GM23338 (cell line): ENCODE measurements around the gene DBF4B.

Experiments used
- CREB1 ChIP-seq: fragments of 250-450 bp; sonication (Bioruptor Pico); IDR thresholded peaks from 2 replicates; pipeline ENCODE4 v1.5.0; 2020; ENCODE audit warnings: low read depth, mild to moderate bottlenecking, moderate library complexity
- EZH2 ChIP-seq: fragments of 200-600 bp; sonication (generic); IDR thresholded peaks from one replicate; pipeline ENCODE4 v1.8.0; 2017; ENCODE audit warnings: antibody characterized with exemption, mild to moderate bottlenecking, low read depth; ENCODE audit not compliant: unreplicated experiment
- POLR2AphosphoS5 ChIP-seq: IDR thresholded peaks from 2 replicates; pipeline ENCODE4 v1.6.1; 2016; ENCODE audit warnings: antibody characterized with exemption, low read depth
- TF ChIP-seq, protein P1 (sequence below), 2 experiments: fragments of 200-600 bp in 1 of 2; sonication (generic) in 1 of 2; conservative IDR thresholded peaks; 2 replicates each; pipeline versions ENCODE4 v1.5.1 to v1.6.1; 2016 to 2017; ENCODE audit warnings: antibody characterized with exemption in 2 of 2, low read depth in 2 of 2, mild to moderate bottlenecking in 2 of 2, moderate library complexity in 1 of 2
- TF ChIP-seq, protein P2 (sequence below): IDR thresholded peaks from one replicate; pipeline ENCODE4 v1.6.1; 2018; ENCODE audit warnings: antibody characterized with exemption; ENCODE audit not compliant: unreplicated experiment

DNA sequence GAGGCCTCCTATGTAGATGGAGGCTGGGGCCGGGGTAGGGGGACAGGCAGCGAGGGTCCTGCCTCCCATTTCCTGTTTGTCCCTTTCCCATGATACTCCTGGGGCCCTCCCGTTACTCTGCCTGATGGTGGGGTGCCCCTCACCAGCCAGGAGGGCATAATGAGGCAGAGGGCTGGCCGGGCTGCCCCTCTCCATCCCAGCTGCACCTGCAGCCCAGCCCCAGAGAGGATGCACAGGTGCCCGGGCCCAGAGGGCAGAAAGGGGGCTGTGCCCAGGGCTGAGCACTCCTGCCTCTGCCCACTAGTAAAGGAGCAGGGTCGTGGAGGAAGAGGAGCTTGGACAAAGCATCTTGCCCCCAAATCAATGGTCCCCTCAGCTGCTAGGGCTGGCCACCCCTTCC is 60.8 kb downstream of the DBF4B start:
- TF ChIP-seq, protein P1, sequence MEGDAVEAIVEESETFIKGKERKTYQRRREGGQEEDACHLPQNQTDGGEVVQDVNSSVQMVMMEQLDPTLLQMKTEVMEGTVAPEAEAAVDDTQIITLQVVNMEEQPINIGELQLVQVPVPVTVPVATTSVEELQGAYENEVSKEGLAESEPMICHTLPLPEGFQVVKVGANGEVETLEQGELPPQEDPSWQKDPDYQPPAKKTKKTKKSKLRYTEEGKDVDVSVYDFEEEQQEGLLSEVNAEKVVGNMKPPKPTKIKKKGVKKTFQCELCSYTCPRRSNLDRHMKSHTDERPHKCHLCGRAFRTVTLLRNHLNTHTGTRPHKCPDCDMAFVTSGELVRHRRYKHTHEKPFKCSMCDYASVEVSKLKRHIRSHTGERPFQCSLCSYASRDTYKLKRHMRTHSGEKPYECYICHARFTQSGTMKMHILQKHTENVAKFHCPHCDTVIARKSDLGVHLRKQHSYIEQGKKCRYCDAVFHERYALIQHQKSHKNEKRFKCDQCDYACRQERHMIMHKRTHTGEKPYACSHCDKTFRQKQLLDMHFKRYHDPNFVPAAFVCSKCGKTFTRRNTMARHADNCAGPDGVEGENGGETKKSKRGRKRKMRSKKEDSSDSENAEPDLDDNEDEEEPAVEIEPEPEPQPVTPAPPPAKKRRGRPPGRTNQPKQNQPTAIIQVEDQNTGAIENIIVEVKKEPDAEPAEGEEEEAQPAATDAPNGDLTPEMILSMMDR (conservative IDR thresholded peaks at IDR 0.05; ENCODE audit: low read depth in 2 of 2) = no peak
- TF ChIP-seq, protein P2, sequence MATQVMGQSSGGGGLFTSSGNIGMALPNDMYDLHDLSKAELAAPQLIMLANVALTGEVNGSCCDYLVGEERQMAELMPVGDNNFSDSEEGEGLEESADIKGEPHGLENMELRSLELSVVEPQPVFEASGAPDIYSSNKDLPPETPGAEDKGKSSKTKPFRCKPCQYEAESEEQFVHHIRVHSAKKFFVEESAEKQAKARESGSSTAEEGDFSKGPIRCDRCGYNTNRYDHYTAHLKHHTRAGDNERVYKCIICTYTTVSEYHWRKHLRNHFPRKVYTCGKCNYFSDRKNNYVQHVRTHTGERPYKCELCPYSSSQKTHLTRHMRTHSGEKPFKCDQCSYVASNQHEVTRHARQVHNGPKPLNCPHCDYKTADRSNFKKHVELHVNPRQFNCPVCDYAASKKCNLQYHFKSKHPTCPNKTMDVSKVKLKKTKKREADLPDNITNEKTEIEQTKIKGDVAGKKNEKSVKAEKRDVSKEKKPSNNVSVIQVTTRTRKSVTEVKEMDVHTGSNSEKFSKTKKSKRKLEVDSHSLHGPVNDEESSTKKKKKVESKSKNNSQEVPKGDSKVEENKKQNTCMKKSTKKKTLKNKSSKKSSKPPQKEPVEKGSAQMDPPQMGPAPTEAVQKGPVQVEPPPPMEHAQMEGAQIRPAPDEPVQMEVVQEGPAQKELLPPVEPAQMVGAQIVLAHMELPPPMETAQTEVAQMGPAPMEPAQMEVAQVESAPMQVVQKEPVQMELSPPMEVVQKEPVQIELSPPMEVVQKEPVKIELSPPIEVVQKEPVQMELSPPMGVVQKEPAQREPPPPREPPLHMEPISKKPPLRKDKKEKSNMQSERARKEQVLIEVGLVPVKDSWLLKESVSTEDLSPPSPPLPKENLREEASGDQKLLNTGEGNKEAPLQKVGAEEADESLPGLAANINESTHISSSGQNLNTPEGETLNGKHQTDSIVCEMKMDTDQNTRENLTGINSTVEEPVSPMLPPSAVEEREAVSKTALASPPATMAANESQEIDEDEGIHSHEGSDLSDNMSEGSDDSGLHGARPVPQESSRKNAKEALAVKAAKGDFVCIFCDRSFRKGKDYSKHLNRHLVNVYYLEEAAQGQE = no peak
- TF ChIP-seq POLR2AphosphoS5 = no peak
- TF ChIP-seq EZH2 = no peak
- TF ChIP-seq CREB1 = no peak
